Left ventricle myocardium inferior (tissue), 1 donor: ENCODE measurements around the gene IGFBP3. TPM values are rescaled to one million over a fixed set of nuclear protein-coding genes. Genes with fewer than 3 reads are reported as not detected.

Experiments
- DNase-seq: peaks from one replicate; pipeline ENCODE4 v3.0.0-alpha.2; 2020
- H3K27ac ChIP-seq: fragments of 200-600 bp; replicated peaks from 2 replicates; pipeline ENCODE4 v1.8.0; 2021
- H3K27me3 ChIP-seq: fragments of 200-600 bp; 2 replicates; pipeline ENCODE4 v1.8.0; 2021; ENCODE audit warnings: low read depth
- H3K36me3 ChIP-seq: fragments of 200-600 bp; 2 replicates; pipeline ENCODE4 v1.8.0; 2021
- H3K4me1 ChIP-seq: fragments of 200-600 bp; 2 replicates; pipeline ENCODE4 v1.8.0; 2021
- H3K4me3 ChIP-seq: fragments of 200-600 bp; 2 replicates; pipeline ENCODE4 v1.8.0; 2021; ENCODE audit warnings: mild to moderate bottlenecking, moderate library complexity
- H3K9me3 ChIP-seq: fragments of 200-600 bp; replicated peaks from 2 replicates; pipeline ENCODE4 v1.8.0; 2021
- CTCF ChIP-seq: fragments of 200-600 bp; IDR thresholded peaks from 2 replicates; pipeline ENCODE4 v1.8.0; 2021; ENCODE audit warnings: antibody characterized with exemption, mild to moderate bottlenecking, borderline replicate concordance
- intact Hi-C: fragments of 100-400 bp; cut with micrococcal nuclease; formaldehyde crosslinking; loops from one replicate; pipeline ENCODE4 v1.11.0; 2022
- total RNA-seq: library from RNA; stranded (reverse); fragmentation: NEBNext Ultra II Directional; extraction: Animal tissue kit (Norgen Biotek cat#: 25700); gene quantifications from one replicate; pipeline ENCODE4 v1.2.1, GENCODE V29; 2021
- donor health status: DM: no; HTN: yes; CAD: no; lungs with severe emphysema.

Gene IGFBP3
- total RNA-seq, 1 donor from 2014 or later: 60.8 TPM

DNA sequence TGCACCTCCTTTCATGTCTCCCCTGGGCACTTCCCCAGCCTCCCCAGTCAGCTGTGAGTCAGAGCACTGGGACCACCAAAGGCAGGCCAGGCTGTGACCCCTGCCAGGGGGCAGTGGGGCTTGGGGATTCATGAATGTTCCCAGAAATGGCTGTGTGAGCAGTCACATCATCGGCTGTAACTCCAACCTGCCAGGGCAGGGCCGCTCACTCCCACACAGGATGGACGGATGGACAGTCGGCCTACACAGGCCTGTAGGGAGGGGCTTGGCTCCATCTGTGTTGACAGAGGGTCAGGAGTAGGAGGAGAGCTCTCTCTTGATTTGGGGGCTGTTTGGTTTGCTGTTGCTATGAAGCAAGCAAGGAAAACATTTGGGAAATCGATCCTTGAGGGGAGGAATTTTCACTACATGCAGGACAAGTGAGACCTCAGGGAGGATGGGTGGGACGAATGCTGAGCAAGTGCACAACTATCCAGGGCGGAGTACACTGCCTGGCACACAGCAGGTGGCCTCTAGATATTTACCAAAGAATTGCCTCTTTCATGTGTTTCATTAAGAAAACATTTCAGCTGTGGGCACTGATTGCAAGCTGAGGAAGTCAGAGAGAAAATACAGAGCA lies 35.7 kb downstream of the IGFBP3 start:
- intact Hi-C loops: no loop called here
- H3K4me3 ChIP-seq: no peak overlapping the region
- TF ChIP-seq CTCF: no peak

GRCh38 chr7:45884136-45884535 lies 36.9 kb downstream of the IGFBP3 start:
- intact Hi-C loops: no loop called here
- no peaks in the 10 kb centered on the region for H3K36me3 ChIP-seq
- peaks cover 8% of the 10 kb centered on the region for H3K9me3 ChIP-seq
- peaks cover 10% of the 10 kb centered on the region for H3K4me1 ChIP-seq
- DNase-seq: no peak
- no peak overlapping the region for H3K4me3 ChIP-seq
- H3K27ac ChIP-seq: no peak overlapping the region
- peaks cover 79% of the 10 kb centered on the region for H3K27me3 ChIP-seq
- no peak for TF ChIP-seq CTCF

More for the DNA sequence above, 35.7 kb downstream of the IGFBP3 start:
- peaks cover 91% of the 10 kb centered on the region for H3K27me3 ChIP-seq
- H3K9me3 ChIP-seq: no peaks in the 10 kb centered on the region
- no peak overlapping the region for H3K27ac ChIP-seq
- no peak for DNase-seq
- no peaks in the 10 kb centered on the region for H3K36me3 ChIP-seq
- peaks cover 10% of the 10 kb centered on the region for H3K4me1 ChIP-seq

GRCh38 chr7:45882465-45882810 lies 38.6 kb downstream of the IGFBP3 start:
- no peak for TF ChIP-seq CTCF
- intact Hi-C loops: no loop called here
- H3K27me3 ChIP-seq: peaks cover 62% of the 10 kb centered on the region
- no peak overlapping the region for H3K4me3 ChIP-seq
- H3K36me3 ChIP-seq: no peaks in the 10 kb centered on the region
- DNase-seq: no peak
- peaks cover 23% of the 10 kb centered on the region for H3K9me3 ChIP-seq
- H3K4me1 ChIP-seq: no peaks in the 10 kb centered on the region
- H3K27ac ChIP-seq: no peak overlapping the region

DNA sequence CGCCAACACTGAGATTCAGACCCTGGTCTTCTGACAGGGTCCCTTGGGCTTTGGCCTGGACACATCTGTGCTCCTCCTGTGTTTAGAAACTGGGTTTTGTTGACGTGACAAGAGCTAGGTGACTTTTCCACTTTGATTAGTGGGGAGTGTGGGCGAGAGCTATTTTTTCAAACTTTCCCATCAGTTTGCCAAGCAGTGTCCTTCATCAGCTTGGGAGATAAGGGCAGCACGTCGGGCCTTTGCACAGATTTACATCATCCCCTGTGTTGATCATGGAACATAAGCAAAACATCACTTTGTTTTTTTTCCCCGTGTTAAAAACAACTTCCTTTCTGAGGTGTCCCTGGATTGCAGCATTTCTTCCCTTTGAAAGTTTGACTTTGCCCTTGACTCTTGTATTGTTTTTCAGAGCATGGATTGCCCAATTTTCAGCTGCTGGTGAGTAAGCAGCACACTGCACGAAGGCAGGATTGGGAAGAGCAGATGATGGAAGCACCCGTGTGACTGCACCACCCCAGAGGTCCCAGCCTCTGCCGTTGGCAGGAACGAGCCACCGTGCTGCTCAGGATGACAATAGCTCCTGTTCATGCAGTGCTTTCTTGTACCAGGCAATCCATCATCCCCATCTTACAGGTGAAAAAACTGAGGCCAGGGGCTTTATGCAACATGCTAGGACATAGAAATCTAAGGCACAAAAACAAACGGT lies 39.2 kb downstream of the IGFBP3 start:
- no peak for DNase-seq

DNA sequence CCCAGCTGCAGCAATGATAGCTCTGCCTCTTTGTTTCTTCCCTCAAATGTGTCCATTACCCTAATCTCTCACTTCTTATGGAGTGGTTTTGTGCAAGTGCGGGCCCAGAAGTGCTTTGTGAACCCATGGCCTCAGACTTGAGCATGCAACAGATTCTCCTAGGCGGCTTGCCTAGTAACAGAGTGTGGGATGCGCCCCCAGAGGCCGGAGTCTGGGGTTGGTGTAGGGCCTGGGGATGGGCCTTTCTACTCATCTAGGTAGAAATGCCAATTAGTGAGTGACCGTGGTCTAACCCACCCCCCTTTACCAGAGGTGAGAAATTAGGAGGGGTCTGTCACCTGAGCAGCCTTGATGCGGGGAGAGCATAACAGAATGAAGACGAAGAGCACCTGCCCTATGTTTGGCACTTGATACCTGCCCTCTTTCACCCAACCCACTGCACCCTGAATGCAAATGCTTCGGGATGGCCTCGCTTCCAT lies 39.8 kb downstream of the IGFBP3 start:
- DNase-seq: no peak
- Histone ChIP-seq H3K4me1 (no peaks in the 10 kb centered on the region), H3K36me3 (no peaks in the 10 kb centered on the region), H3K4me3 (no peak overlapping the region), H3K9me3 (peaks cover 23% of the 10 kb centered on the region), H3K27me3 (peaks cover 51% of the 10 kb centered on the region), H3K27ac (no peak overlapping the region)
- intact Hi-C loops: no loop called here
- TF ChIP-seq CTCF: no peak

More for the DNA sequence above, 39.2 kb downstream of the IGFBP3 start:
- Histone ChIP-seq H3K27ac (no peak overlapping the region), H3K27me3 (peaks cover 57% of the 10 kb centered on the region), H3K4me1 (no peaks in the 10 kb centered on the region), H3K9me3 (peaks cover 23% of the 10 kb centered on the region), H3K4me3 (no peak overlapping the region), H3K36me3 (no peaks in the 10 kb centered on the region)
- TF ChIP-seq CTCF: no peak
- intact Hi-C loops: no loop called here
